Measurements from ENCODE around the gene ZNF784.

DNA sequence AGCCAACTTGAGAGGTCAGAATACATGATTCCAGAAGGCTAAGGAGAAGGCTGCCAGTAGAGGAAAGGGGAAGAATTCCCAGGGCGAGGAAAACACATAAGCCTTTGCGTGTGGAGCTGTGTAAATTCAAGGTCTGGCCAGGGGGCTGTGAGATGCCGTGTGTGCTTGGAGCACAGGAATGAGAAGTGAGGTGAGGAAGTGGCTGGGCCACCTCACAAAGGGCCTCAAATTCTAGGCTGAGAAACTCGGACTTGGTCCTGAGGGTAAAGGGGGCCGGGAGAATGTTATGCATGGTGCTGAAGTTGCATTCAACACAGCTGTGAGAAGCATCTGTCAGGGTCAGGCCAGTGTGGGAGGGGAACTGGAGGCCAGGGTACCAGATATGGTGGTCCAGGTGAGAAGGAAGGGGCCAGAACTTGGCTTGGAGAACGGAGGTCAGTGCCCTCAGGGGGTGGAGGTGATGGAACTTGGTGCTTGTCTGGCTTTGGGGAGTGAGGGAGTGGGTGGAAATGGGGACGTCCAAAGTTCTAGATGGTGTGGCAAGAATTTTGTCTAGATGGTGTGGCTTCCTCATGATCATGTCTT is 11.6 kb upstream of the ZNF784 start:
- TF ChIP-seq, protein P1, sequence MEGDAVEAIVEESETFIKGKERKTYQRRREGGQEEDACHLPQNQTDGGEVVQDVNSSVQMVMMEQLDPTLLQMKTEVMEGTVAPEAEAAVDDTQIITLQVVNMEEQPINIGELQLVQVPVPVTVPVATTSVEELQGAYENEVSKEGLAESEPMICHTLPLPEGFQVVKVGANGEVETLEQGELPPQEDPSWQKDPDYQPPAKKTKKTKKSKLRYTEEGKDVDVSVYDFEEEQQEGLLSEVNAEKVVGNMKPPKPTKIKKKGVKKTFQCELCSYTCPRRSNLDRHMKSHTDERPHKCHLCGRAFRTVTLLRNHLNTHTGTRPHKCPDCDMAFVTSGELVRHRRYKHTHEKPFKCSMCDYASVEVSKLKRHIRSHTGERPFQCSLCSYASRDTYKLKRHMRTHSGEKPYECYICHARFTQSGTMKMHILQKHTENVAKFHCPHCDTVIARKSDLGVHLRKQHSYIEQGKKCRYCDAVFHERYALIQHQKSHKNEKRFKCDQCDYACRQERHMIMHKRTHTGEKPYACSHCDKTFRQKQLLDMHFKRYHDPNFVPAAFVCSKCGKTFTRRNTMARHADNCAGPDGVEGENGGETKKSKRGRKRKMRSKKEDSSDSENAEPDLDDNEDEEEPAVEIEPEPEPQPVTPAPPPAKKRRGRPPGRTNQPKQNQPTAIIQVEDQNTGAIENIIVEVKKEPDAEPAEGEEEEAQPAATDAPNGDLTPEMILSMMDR (IDR thresholded peaks at IDR 0.05; ENCODE audit: low read depth, low read length) = no peak
- TF ChIP-seq EZH2phosphoT487 (IDR thresholded peaks at IDR 0.05; ENCODE audit: low read depth) = no peak
